ENCODE results near the gene ART3. TPM values are rescaled to one million over a fixed set of nuclear protein-coding genes. Genes with fewer than 3 reads are reported as not detected.

The ART3 gene
- total and polyA plus RNA-seq, 9 of the 15 experiments (the other 6 are each of a cell fraction or from before 2014, with no cell fraction given) = 0.69 to 1.4 (median 1.1) TPM; not detected in 1

DNA sequence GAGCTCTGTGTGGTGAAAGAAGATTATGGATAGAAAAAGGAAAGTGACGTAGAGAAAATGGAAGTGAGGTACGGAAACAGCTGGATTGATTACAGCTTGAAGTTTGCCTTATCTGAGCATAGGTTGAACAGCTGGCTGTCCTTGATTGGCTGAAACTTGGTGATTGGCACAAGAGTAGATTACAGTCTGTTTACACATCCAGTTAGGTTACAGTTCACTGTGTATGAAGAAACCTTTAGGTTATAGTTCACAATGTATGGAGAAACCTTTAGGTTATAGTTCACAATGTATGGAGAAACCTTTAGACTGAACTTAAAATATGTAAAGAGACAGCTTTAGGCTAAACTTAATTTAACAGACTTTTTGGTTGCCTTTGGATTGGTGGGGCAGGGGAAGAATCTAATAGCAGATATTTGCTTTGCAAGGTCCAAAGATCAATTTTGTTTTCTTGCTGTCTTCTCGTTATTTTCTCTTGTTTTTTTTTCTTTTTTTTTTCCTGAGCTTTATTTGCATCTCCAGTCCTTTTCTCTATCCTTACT, 15.6 kb upstream of the ART3 start (continued):
- TF ChIP-seq, protein P1, sequence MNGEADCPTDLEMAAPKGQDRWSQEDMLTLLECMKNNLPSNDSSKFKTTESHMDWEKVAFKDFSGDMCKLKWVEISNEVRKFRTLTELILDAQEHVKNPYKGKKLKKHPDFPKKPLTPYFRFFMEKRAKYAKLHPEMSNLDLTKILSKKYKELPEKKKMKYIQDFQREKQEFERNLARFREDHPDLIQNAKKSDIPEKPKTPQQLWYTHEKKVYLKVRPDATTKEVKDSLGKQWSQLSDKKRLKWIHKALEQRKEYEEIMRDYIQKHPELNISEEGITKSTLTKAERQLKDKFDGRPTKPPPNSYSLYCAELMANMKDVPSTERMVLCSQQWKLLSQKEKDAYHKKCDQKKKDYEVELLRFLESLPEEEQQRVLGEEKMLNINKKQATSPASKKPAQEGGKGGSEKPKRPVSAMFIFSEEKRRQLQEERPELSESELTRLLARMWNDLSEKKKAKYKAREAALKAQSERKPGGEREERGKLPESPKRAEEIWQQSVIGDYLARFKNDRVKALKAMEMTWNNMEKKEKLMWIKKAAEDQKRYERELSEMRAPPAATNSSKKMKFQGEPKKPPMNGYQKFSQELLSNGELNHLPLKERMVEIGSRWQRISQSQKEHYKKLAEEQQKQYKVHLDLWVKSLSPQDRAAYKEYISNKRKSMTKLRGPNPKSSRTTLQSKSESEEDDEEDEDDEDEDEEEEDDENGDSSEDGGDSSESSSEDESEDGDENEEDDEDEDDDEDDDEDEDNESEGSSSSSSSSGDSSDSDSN (IDR thresholded peaks at IDR 0.05; ENCODE audit: borderline replicate concordance in 1 of 2, low read depth in 2 of 2, low read length in 2 of 2) = no peak
- TF ChIP-seq KDM2B (CRISPR knock-in tag; IDR thresholded peaks at IDR 0.05) = no peak
- TF ChIP-seq DNMT1 (IDR thresholded peaks at IDR 0.05) = no peak
- no peak for TF ChIP-seq ZNF384 (IDR thresholded peaks at IDR 0.05; ENCODE audit: low read depth, low read length)
- no peak for TF ChIP-seq XRCC5 (IDR thresholded peaks at IDR 0.05; ENCODE audit: low read depth, low read length)
- no peak for TF ChIP-seq MEF2D (tag; conservative IDR thresholded peaks at IDR 0.05; ENCODE audit: low read depth)
- no peak for TF ChIP-seq RBM15 (IDR thresholded peaks at IDR 0.05; ENCODE audit: insufficient read depth, low read length)
- no peak for TF ChIP-seq PHF21A (IDR thresholded peaks at IDR 0.05; ENCODE audit: borderline replicate concordance, low read depth)
- no peak for TF ChIP-seq PRPF4 (IDR thresholded peaks at IDR 0.05; ENCODE audit: insufficient read depth, low read depth, low read length, poor library complexity, severe bottlenecking)
- TF ChIP-seq, protein P2, sequence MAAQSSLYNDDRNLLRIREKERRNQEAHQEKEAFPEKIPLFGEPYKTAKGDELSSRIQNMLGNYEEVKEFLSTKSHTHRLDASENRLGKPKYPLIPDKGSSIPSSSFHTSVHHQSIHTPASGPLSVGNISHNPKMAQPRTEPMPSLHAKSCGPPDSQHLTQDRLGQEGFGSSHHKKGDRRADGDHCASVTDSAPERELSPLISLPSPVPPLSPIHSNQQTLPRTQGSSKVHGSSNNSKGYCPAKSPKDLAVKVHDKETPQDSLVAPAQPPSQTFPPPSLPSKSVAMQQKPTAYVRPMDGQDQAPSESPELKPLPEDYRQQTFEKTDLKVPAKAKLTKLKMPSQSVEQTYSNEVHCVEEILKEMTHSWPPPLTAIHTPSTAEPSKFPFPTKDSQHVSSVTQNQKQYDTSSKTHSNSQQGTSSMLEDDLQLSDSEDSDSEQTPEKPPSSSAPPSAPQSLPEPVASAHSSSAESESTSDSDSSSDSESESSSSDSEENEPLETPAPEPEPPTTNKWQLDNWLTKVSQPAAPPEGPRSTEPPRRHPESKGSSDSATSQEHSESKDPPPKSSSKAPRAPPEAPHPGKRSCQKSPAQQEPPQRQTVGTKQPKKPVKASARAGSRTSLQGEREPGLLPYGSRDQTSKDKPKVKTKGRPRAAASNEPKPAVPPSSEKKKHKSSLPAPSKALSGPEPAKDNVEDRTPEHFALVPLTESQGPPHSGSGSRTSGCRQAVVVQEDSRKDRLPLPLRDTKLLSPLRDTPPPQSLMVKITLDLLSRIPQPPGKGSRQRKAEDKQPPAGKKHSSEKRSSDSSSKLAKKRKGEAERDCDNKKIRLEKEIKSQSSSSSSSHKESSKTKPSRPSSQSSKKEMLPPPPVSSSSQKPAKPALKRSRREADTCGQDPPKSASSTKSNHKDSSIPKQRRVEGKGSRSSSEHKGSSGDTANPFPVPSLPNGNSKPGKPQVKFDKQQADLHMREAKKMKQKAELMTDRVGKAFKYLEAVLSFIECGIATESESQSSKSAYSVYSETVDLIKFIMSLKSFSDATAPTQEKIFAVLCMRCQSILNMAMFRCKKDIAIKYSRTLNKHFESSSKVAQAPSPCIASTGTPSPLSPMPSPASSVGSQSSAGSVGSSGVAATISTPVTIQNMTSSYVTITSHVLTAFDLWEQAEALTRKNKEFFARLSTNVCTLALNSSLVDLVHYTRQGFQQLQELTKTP (IDR thresholded peaks at IDR 0.05; ENCODE audit: low read depth in 1 of 2, partially characterized antibody in 2 of 2) = no peak
- no peak for TF ChIP-seq EZH2 (IDR thresholded peaks at IDR 0.05; ENCODE audit: borderline replicate concordance, low read depth, low read length)
- TF ChIP-seq BCOR (IDR thresholded peaks at IDR 0.05) = no peak
- TF ChIP-seq ARNT (IDR thresholded peaks at IDR 0.05) = no peak
- TF ChIP-seq HDAC2 (IDR thresholded peaks at IDR 0.05) = no peak
